HEK293T (cell line): Measurements from ENCODE around the gene FAM210B.

Experiments used
- BHLHE40 ChIP-seq: fragments of 450-650 bp; IDR thresholded peaks from 2 replicates; pipeline ENCODE4 v1.6.1; 2016; ENCODE audit warnings: mild to moderate bottlenecking, moderate library complexity, borderline replicate concordance
- FOXK2 ChIP-seq: fragments of 450-650 bp; IDR thresholded peaks from 2 replicates; pipeline ENCODE4 v1.6.1; 2016; ENCODE audit warnings: mild to moderate bottlenecking
- HDGF ChIP-seq: fragments of 450-650 bp; IDR thresholded peaks from 2 replicates; pipeline ENCODE4 v1.6.1; 2017; ENCODE audit warnings: antibody characterized with exemption, borderline replicate concordance
- SP1 ChIP-seq: fragments of 450-650 bp; IDR thresholded peaks from 2 replicates; pipeline ENCODE4 v1.6.1; 2017
- SUZ12 ChIP-seq: fragments of 450-650 bp; IDR thresholded peaks from 2 replicates; pipeline ENCODE4 v1.6.1; 2016; ENCODE audit warnings: mild to moderate bottlenecking
- ZNF384 ChIP-seq: fragments of 450-650 bp; IDR thresholded peaks from 2 replicates; pipeline ENCODE4 v1.6.1; 2016

GRCh38 chr20:56372850-56373249 is 14.1 kb downstream of the FAM210B start:
- TF ChIP-seq BHLHE40 (no peak), SUZ12 (no peak), FOXK2 (no peak), ZNF384 (no peak), SP1 (no peak), HDGF (no peak)
